C4-2B (cell line): ENCODE results near the gene FOLR2.
"Not testable (repeated sequence)": the region's sequence is repeated elsewhere in the genome, so short reads cannot be mapped to it uniquely, and the experiment has no call there.

Source experiments
- CTCF ChIP-seq: fragments of 450-650 bp; conservative IDR thresholded peaks from 2 replicates; pipeline ENCODE4 v1.5.1; 2017; ENCODE audit warnings: mild to moderate bottlenecking
- ZFX ChIP-seq: fragments of 450-650 bp; IDR thresholded peaks from 2 replicates; pipeline ENCODE4 v1.6.1; 2017

- TF ChIP-seq CTCF, ZFX: not testable (repeated sequence)
Observed at GRCh38 chr11:72201445-72201844, 15.1 kb upstream of the FOLR2 start.
